ENCODE measurements around the gene DYSF.

DNA sequence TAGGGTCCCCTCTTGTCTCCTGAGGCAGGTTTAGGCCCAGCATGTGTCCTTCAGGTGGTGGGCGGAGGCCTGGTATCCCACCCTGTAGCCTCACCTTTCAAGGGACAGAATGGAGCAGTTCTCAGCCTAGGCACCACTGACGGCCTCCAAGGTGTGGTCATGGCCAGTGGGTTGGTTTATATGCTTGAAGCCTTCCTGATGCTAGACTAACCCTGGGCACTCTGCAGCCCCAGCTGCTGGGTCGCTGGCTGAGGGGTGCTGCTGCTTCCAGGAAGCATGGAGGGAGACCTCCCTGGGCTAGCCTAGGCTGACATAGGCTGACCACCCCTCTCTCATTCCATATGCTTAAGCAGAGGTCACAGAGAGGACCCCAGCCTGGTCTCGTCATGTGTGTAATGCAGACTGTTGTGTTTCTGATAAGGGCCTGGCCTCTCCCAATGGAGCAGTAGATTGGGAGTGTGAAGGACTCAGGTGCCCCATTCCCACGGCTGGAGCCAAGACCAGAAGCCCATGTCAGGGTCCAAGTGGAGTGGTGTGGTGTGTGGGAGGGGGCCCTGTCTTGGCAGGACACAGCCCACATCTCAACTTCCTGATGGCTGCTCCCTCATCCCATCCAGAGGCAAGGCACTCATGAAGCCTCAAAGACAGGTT lies 206.6 kb downstream of the DYSF start:
- TF ChIP-seq CTCF (IDR thresholded peaks at IDR 0.05) (no peak), ZFX (IDR thresholded peaks at IDR 0.05; ENCODE audit: borderline replicate concordance) (no peak)

Data from 22Rv1 (cell line).